AG09309 (cell line): ENCODE data around the gene CCR6.

Experiments
- DNase-seq: peaks from one replicate; pipeline ENCODE4 v3.0.0-alpha.2; 2010; ENCODE audit warnings: low read depth
- H3K4me3 ChIP-seq: 2 replicates; pipeline ENCODE4 v1.5.1; 2011; ENCODE audit warnings: mild to moderate bottlenecking, low read depth, low read length, moderate library complexity; ENCODE audit not compliant: control insufficient read depth
- CTCF ChIP-seq: IDR thresholded peaks from 2 replicates; pipeline ENCODE4 v1.5.1; 2011; ENCODE audit warnings: mild to moderate bottlenecking, low read depth, low read length, inconsistent platforms; ENCODE audit not compliant: insufficient read depth, control insufficient read depth; ENCODE audit errors: missing control alignments

The CCR6 gene

DNA sequence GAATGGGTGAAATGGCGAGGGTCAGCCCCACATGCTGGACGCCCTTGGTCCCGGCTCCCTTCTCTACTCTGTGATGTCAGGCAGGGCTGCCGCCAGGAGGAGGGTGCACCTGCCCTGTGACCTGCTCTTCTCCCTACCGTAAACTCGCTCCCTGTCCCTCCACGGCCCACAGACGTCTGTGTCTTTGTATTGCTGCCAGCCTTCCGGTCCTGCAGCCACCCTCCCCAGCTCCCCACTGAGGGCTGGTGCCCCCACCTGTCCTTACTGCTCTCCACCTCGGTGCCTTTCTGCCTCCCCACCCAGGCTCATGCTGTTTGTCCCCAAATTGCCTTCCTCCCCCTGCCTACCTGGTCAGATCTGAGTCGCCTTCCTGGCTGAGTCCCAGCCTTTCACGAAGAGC is 4.1 kb upstream of the CCR6 start:
- no peak for TF ChIP-seq CTCF
- no peak overlapping the region for H3K4me3 ChIP-seq
- DNase-seq = no peak

DNA sequence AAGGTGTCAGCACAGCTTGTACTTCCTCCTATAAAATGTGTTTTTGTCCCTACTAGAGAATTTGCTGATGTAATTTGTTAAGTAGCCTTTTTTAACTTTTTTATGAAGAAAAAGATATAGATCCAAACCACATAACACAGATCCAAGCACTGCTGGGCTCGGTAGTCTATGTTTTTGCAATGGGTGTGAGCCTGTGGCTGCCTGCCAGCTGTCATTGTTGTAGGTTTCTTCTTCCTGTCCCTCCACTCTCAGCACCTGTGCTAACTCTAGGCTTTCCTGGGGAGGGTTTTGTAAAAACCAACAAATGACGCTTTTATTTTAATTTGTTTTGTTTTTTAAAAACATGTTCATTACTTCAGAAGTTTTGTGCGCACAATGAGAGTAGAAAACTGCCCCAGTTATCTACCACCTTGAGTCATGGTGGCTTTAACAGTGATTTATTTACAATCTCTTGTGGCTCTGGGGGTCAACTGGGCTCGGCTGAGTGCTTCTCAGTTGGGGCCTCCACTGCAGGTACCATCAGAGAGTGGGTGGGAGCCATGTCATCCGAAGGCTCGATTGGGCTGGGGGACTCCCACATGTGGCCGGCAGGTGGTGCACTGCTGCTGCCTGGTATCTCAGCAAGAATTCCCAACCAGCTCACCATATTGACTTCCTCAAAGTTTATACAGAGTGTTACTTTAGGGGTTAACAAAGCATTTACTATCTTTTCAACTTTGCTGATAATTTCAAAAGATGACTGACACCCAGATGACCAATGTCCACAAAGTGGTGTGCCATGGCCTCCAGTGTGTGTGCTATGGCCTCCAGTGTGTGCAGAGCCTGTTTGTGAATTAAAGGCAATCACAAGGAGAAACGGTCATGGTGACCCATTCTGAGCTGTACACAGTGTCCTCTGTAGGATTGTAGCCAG is 3.0 kb upstream of the CCR6 start:
- peak; percentile 8 for TF ChIP-seq CTCF

DNA sequence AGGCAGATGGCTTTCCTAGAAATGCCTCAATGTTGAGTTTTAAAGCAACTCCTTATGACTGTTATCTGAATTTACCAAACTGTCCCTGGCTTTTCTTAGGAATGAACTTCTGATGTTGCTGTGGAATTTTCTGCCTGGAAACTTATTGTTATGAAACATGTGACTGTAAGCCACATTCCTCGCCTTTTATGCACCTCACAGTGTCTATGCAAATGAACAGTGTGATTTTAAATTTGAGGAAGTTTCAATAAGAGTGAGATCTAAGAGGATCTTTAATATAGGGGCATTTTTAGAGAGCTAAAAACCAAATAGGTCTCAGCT is 2.4 kb upstream of the CCR6 start:
- no peak for TF ChIP-seq CTCF
- no peak overlapping the region for H3K4me3 ChIP-seq
- DNase-seq = no peak

More for the DNA sequence above, 3.0 kb upstream of the CCR6 start:
- no peak overlapping the region for H3K4me3 ChIP-seq
- no peak for DNase-seq

DNA sequence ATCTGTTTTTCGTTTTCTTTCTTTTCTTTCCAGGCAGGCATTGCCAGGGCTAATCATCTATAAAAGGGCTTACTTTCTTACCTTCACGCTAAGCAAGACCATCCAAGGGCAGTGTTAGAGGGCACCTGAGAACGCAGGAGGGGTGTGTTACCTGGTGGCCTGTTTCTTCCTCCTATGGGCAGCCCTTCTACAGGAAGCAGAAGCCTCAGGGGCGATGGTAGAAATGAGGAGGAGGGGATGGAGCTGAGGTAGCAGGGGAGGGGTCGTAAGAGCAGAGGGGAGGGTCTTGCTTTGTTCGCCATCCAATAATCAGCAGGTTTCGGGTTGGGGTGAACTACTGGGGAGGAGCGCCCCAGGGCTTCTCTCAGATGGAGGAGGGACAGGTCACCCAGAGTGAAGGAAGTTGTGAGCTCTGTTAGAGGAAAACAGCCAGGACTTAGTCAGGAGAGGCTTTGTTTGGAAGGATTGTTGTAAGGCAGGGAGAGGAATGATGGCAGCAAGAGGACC is 1.5 kb upstream of the CCR6 start:
- TF ChIP-seq CTCF = no peak
- no peak for DNase-seq
- H3K4me3 ChIP-seq = no peak overlapping the region

DNA sequence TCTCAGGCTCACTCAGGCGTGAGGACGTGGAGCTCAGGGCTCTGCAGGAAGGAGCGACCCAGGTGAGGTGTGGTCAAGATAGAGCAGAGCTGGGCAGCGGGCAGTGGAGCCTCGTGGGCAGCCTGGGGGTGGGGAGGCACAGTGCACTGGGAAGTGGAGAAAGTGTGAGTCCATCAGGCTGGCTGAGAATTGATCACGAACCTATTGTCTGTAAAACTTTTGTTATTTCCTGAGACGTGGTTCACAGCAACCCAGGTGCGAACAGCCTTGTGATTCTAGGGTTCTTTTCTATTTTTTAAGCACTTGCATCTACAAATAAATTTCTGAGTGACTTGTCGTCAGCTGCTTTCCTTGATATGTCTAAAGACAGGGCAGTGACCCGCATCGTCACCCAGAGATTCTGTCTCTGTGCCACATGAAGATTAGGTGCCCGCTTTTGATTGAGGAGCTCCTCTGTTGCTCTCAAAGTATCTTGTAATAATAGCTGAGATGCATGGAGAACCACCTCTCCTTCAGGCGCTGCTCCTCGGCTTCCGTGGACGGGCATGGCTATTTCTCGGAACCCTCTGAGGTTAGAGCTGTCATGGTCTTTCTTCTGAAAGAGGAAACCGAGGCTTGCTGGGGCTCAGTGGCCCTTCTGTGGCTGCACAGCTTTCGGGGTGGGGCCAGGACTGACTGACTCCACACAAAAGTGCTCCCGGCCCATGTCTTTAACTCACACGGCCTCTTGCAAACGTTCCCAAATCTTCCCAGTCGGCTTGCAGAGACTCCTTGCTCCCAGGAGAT is 662 bp upstream of the CCR6 start:
- DNase-seq = no peak
- H3K4me3 ChIP-seq = no peak overlapping the region
- no peak for TF ChIP-seq CTCF

DNA sequence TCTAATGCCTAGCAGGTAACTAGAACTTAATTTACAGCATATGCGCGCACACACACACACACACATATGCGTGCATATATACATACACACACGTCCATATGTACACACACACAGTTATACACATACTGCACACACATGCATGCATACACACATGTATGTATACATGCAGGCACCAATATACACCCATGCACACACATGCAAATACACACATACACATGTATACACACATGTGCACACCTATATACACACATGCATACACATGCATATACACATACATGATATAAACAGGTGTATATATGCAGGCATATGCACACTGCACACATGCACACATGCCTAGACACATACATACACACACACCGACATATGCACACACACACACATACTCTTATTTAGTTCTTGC is 1.9 kb downstream of the CCR6 start:
- no peak for TF ChIP-seq CTCF
- no peak overlapping the region for H3K4me3 ChIP-seq

More for the DNA sequence above, 1.9 kb downstream of the CCR6 start:
- DNase-seq = no peak
